Measurements from ENCODE around the gene GNG14. TPM values are rescaled to one million over a fixed set of nuclear protein-coding genes. Genes with fewer than 3 reads are reported as not detected.
"Not testable (repeated sequence)": the region's sequence is repeated elsewhere in the genome, so short reads cannot be mapped to it uniquely, and the experiment has no call there.

The GNG14 gene
- total and polyA plus RNA-seq, 2 experiments from 2014 or later: not detected

GRCh38 chr19:12725612-12726011 is 37.8 kb downstream of the GNG14 start:
- H3K36me3 Mint-ChIP-seq (ENCODE audit: low read depth): peaks cover 38% of the 10 kb centered on the region
- not testable (repeated sequence) for H4K20me1 ChIP-seq (replicated peaks; ENCODE audit: insufficient read depth); H3K9me3 Mint-ChIP-seq; H2AFZ ChIP-seq; ATAC-seq; H3K4me3 Mint-ChIP-seq; H3K9me2 ChIP-seq (ENCODE audit: insufficient read depth); H3K4me1 ChIP-seq (ENCODE audit: insufficient read depth); H3K27me3 ChIP-seq (ENCODE audit: insufficient read depth); H3K36me3 ChIP-seq (ENCODE audit: insufficient read depth); DNase-seq (ENCODE audit: low spot score); H3K4me3 ChIP-seq; H3K4me2 ChIP-seq; H3K27ac Mint-ChIP-seq
- Histone ChIP-seq H3K79me2 (replicated peaks; ENCODE audit: insufficient read depth) (peaks cover 34% of the 10 kb centered on the region), H3K27ac (ENCODE audit: low read depth) (peak overlapping the region; percentile 26; the same call in 1 of the 2 replicates), H3F3A (replicated peaks; ENCODE audit: low read depth) (peaks cover 23% of the 10 kb centered on the region)
- peaks cover 23% of the 10 kb centered on the region for H3K27me3 Mint-ChIP-seq (ENCODE audit: insufficient read depth, low read depth, poor library complexity)
- peaks cover 12% of the 10 kb centered on the region for H3K4me1 Mint-ChIP-seq

GRCh38 chr19:12726988-12727316 is 39.2 kb downstream of the GNG14 start:
- H3K36me3 ChIP-seq (ENCODE audit: insufficient read depth): no peaks in the 10 kb centered on the region
- H3K27ac Mint-ChIP-seq: no peak overlapping the region
- H3K4me2 ChIP-seq: no peak overlapping the region
- peaks cover 21% of the 10 kb centered on the region for H3K27me3 Mint-ChIP-seq (ENCODE audit: insufficient read depth, low read depth, poor library complexity)
- H2AFZ ChIP-seq: no peak overlapping the region
- no peaks in the 10 kb centered on the region for H3K9me2 ChIP-seq (ENCODE audit: insufficient read depth)
- DNase-seq (ENCODE audit: low spot score): peak; percentile 41
- H3K27ac ChIP-seq (ENCODE audit: low read depth): peak overlapping the region; percentile 66; the same call in 1 of the 2 replicates
- no peak overlapping the region for H3K4me3 ChIP-seq
- peaks cover 8% of the 10 kb centered on the region; the same call in 2 of the 3 replicates for H3K4me1 Mint-ChIP-seq
- H3K36me3 Mint-ChIP-seq (ENCODE audit: low read depth): peaks cover 37% of the 10 kb centered on the region
- no peaks in the 10 kb centered on the region; the same call in 2 of the 3 replicates for H3K9me3 Mint-ChIP-seq
- H3K27me3 ChIP-seq (ENCODE audit: insufficient read depth): no peaks in the 10 kb centered on the region
- ATAC-seq: no peak
- TF ChIP-seq ZNF462 (CRISPR knock-in tag; IDR thresholded peaks at IDR 0.05): no peak
- TF ChIP-seq EZH2 (IDR thresholded peaks at IDR 0.05; ENCODE audit: low read depth, unreplicated experiment): no peak
- no peak for TF ChIP-seq REST (IDR thresholded peaks at IDR 0.05; ENCODE audit: unreplicated experiment)
- no peak for TF ChIP-seq ZNF114 (CRISPR knock-in tag; IDR thresholded peaks at IDR 0.05)
- no peak for TF ChIP-seq EZH2phosphoT487 (IDR thresholded peaks at IDR 0.05; ENCODE audit: unreplicated experiment)
- no peak for TF ChIP-seq NANOG (IDR thresholded peaks at IDR 0.05; ENCODE audit: borderline replicate concordance)
- TF ChIP-seq POLR2AphosphoS5 (IDR thresholded peaks at IDR 0.05; ENCODE audit: low read depth): no peak
- TF ChIP-seq STAT1 (IDR thresholded peaks at IDR 0.05; ENCODE audit: unreplicated experiment): no peak
- TF ChIP-seq ZNF331 (CRISPR knock-in tag; IDR thresholded peaks at IDR 0.05; ENCODE audit: low read depth): no peak
- no peak for TF ChIP-seq CREB1 (CRISPR knock-in tag; IDR thresholded peaks at IDR 0.05; ENCODE audit: low read depth)
- no peak for TF ChIP-seq JUNB (IDR thresholded peaks at IDR 0.05; ENCODE audit: unreplicated experiment)
- TF ChIP-seq ETS1 (IDR thresholded peaks at IDR 0.05): no peak
- H3K4me3 Mint-ChIP-seq: no peak overlapping the region; the same call in 2 of the 3 replicates
- H4K20me1 ChIP-seq (replicated peaks; ENCODE audit: insufficient read depth): peaks cover 13% of the 10 kb centered on the region
- H3K79me2 ChIP-seq (replicated peaks; ENCODE audit: insufficient read depth): peaks cover 32% of the 10 kb centered on the region
- H3K4me1 ChIP-seq (ENCODE audit: insufficient read depth): no peaks in the 10 kb centered on the region; the same call in 1 of the 2 replicates
- peaks cover 26% of the 10 kb centered on the region for H3F3A ChIP-seq (replicated peaks; ENCODE audit: low read depth)

Measured in GM23338 (cell line).